HS-5 (cell line): ENCODE data around the gene CASP9.

Experiments used
- DNase-seq: peaks from one replicate; pipeline ENCODE4 v3.0.0-alpha.2; 2012; ENCODE audit warnings: low read depth

The CASP9 gene

GRCh38 chr1:15445390-15446122 is 78.5 kb downstream of the CASP9 start:
- no peak for DNase-seq

GRCh38 chr1:15444468-15445389 is 79.3 kb downstream of the CASP9 start:
- DNase-seq = no peak

- DNase-seq = no peak
Observed at GRCh38 chr1:15443281-15443680, 80.7 kb downstream of the CASP9 start.

GRCh38 chr1:15442759-15443158 is 81.3 kb downstream of the CASP9 start:
- no peak for DNase-seq

GRCh38 chr1:15442119-15442518 is 81.9 kb downstream of the CASP9 start:
- no peak for DNase-seq
